B cell (primary cell): ENCODE results near the gene C1orf116. TPM values are rescaled to one million over a fixed set of nuclear protein-coding genes. Genes with fewer than 3 reads are reported as not detected.

Experiments used
- ATAC-seq: fragments of 200-7000 bp; cut with Tn5 transposase; one replicate; pipeline ENCODE4 v1.10.0; 2021; ENCODE audit warnings: low read depth, mild to moderate bottlenecking, moderate number of reproducible peaks, moderate library complexity
- CTCF ChIA-PET: fragments of 350-600 bp; sonication (Branson Sonifier 250); formaldehyde crosslinking; loops from one replicate; lab custom pipeline; 2021; ENCODE audit warnings: antibody characterized with exemption, inconsistent platforms; lab: Charles Lee
- POLR2A ChIA-PET: fragments of 350-600 bp; sonication (Branson Sonifier 250); formaldehyde crosslinking; loops from one replicate; lab custom pipeline; 2021; ENCODE audit warnings: antibody characterized with exemption; lab: Charles Lee
- DNase-seq: peaks from one replicate; pipeline ENCODE4 v3.0.0; 2013
- H2AFZ ChIP-seq: 2 replicates; pipeline ENCODE4 v1.6.1; 2012; ENCODE audit warnings: mild to moderate bottlenecking, low read depth, low read length; ENCODE audit not compliant: insufficient read depth, poor library complexity, severe bottlenecking
- H3K27ac ChIP-seq, 2 donors: 1 replicate in 1 of 2; 2 replicates in 1 of 2; pipeline ENCODE4 v1.5.1; 2012 to 2013; ENCODE audit warnings: low read length in 2 of 2, mild to moderate bottlenecking in 2 of 2, moderate library complexity in 1 of 2
- H3K27me3 ChIP-seq, 4 experiments: fragments of 200-600 bp in 1 of 4; sonication (generic) in 1 of 4; replicated peaks in 1 of 4; 1 replicate in 2 of 4; 2 replicates in 2 of 4; pipeline versions ENCODE4 v1.6.1 to v1.7.0; 2013 to 2016; ENCODE audit warnings: low read length in 3 of 4, mild to moderate bottlenecking in 2 of 4, mixed read lengths in 1 of 4, moderate library complexity in 1 of 4; ENCODE audit not compliant: insufficient read depth in 4 of 4, control insufficient read depth in 3 of 4; ENCODE audit errors: control extremely low read depth in 1 of 4
- H3K36me3 ChIP-seq, 2 experiments: replicated peaks in 1 of 2; 1 replicate in 1 of 2; 2 replicates in 1 of 2; pipeline versions ENCODE4 v1.6.1 to v1.7.1; 2013; ENCODE audit warnings: low read length in 1 of 2; ENCODE audit not compliant: insufficient read depth in 2 of 2, control insufficient read depth in 1 of 2; ENCODE audit errors: control extremely low read depth in 1 of 2, extremely low read depth in 1 of 2
- H3K4me1 ChIP-seq, 2 donors: fragments of 200-600 bp in 1 of 2; sonication (generic) in 1 of 2; 1 replicate in 1 of 2; 2 replicates in 1 of 2; pipeline versions ENCODE4 v1.5.1 to v1.6.1; 2013 to 2017; ENCODE audit warnings: low read length in 2 of 2; ENCODE audit not compliant: control insufficient read depth in 2 of 2, insufficient read depth in 2 of 2
- H3K4me2 ChIP-seq: replicated peaks from 2 replicates; pipeline ENCODE3; 2012; ENCODE audit warnings: mild to moderate bottlenecking, low read depth, low read length; ENCODE audit not compliant: poor library complexity, severe bottlenecking
- H3K4me3 ChIP-seq, 5 experiments: fragments of 200-600 bp in 1 of 5; sonication (generic) in 1 of 5; 1 replicate in 3 of 5; 2 replicates in 2 of 5; pipeline versions ENCODE4 v1.5.1 to v1.7.0; 2011 to 2016; ENCODE audit warnings: low read length in 4 of 5, mild to moderate bottlenecking in 4 of 5, low read depth in 2 of 5, control low read depth in 1 of 5, moderate library complexity in 1 of 5; ENCODE audit not compliant: insufficient read depth in 1 of 5; ENCODE audit errors: control extremely low read depth in 1 of 5, extremely low read depth in 1 of 5
- H3K79me2 ChIP-seq: fragments of 200-600 bp; sonication (generic); one replicate; pipeline ENCODE4 v1.6.0; 2016; ENCODE audit warnings: low read length; ENCODE audit not compliant: control insufficient read depth, insufficient read depth
- H3K9ac ChIP-seq: fragments of 200-600 bp; sonication (generic); 2 replicates; pipeline ENCODE4 v1.6.1; 2017; ENCODE audit warnings: mild to moderate bottlenecking, low read length, moderate library complexity
- H3K9me3 ChIP-seq, 3 donors: one replicate each; pipeline versions ENCODE4 v1.6.1 to v1.7.1; 2013; ENCODE audit warnings: low read length in 2 of 3; ENCODE audit not compliant: control insufficient read depth in 2 of 3, insufficient read depth in 1 of 3; ENCODE audit errors: control extremely low read depth in 1 of 3
- H4K20me1 ChIP-seq: 2 replicates; pipeline ENCODE4 v1.6.0; 2012; ENCODE audit warnings: mild to moderate bottlenecking, low read length; ENCODE audit not compliant: insufficient read depth, control insufficient read depth, poor library complexity, severe bottlenecking
- H3K27ac Mint-ChIP-seq: one replicate; pipeline ENCODE4 v1.8.0; 2021; ENCODE audit warnings: mixed read lengths
- H3K27me3 Mint-ChIP-seq: one replicate; pipeline ENCODE4 v1.8.0; 2021; ENCODE audit warnings: mixed read lengths
- H3K4me1 Mint-ChIP-seq: one replicate; pipeline ENCODE4 v1.8.0; 2021; ENCODE audit warnings: mixed read lengths
- H3K4me3 Mint-ChIP-seq: one replicate; pipeline ENCODE4 v1.8.0; 2021; ENCODE audit warnings: mixed read lengths
- H3K9me3 Mint-ChIP-seq: one replicate; pipeline ENCODE4 v1.8.0; 2022; ENCODE audit warnings: mixed read lengths; ENCODE audit not compliant: insufficient read depth
- EZH2 ChIP-seq: IDR thresholded peaks from 2 replicates; pipeline ENCODE4 v1.6.1; 2012; ENCODE audit warnings: borderline replicate concordance, low read depth, mild to moderate bottlenecking, moderate library complexity, low read length; ENCODE audit not compliant: insufficient read depth, poor library complexity, severe bottlenecking
- WGBS: methylation state at CpG from one replicate; pipeline ENCODE4 v1.1.5; 2013; ENCODE audit warnings: missing lambda C conversion rate; ENCODE audit not compliant: insufficient coverage; 5-methylcytosine and 5-hydroxymethylcytosine counted together
- intact Hi-C: fragments of 100-400 bp; cut with micrococcal nuclease; formaldehyde crosslinking; loops from one replicate; pipeline ENCODE4 v1.10.0; 2022
- polyA plus RNA-seq: library from polyadenylated mRNA; depleted of rRNA; stranded (reverse); fragments of >200 nt; gene quantifications from 2 replicates; pipeline ENCODE4 v1.2.3, GENCODE V29; 2012
- total RNA-seq, 2 donors: library from RNA; stranded (reverse); fragments of 120-200 nt in 1 of 2; gene quantifications; 1 replicate in 1 of 2; 2 replicates in 1 of 2; pipeline versions ENCODE4 v1.2.3 to v1.2.4, GENCODE V29; 2013 to 2022
- TF ChIP-seq, protein P1 (sequence below): fragments of 200-600 bp; IDR thresholded peaks from one replicate; pipeline ENCODE4 v1.8.0; 2022; ENCODE audit warnings: antibody characterized with exemption, mild to moderate bottlenecking

Gene C1orf116
- total and polyA plus RNA-seq, 2 donors (not counting 1 experiment from before 2014, with no cell fraction given), result 0.09 TPM; not detected in 1

DNA sequence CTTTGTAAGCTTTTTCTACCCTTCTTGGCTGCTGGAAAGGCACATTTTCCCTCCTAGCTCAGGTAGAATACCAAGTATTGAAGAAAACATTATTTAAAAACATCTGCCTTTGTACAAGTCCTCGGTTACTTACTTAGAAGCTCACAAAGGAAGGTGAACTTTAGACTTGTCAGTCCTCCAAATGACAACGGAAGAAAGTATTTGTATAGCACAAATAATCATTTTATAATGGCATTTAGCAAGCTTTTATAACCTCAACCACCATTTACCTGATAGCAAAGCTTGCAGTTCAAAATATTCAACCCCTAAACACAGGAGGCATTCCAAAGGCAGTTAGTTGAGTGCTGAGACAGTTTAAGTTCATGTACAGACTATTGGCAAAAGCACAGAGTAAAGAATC, 59.8 kb downstream of the C1orf116 start:
- ChIA-PET POLR2A (interaction anchor here (1.6 kb wide), 1 partner anchor 24 kb away, joined by 3 read pairs; no protein-coding TSS in a partner anchor), CTCF (interaction anchor here (0.9 to 8.4 kb wide), 6 partner anchors 9 to 246 kb away, joined by 3 to 77 read pairs (median 4); no protein-coding TSS in a partner anchor)
- H3K27me3 Mint-ChIP-seq, result no peaks in the 10 kb centered on the region
- Histone ChIP-seq H3K4me3 (no peak overlapping the region), H3K9ac (no peak overlapping the region), H3K9me3 (no peaks in the 10 kb centered on the region), H3K36me3 (no peaks in the 10 kb centered on the region), H3K27me3 (peaks cover 0 to 7% (median 0%) of the 10 kb centered on the region in 4 experiments), H3K27ac (no peak overlapping the region), H3K4me1 (peaks cover 0 to 1% of the 10 kb centered on the region in 2 donors), H2AFZ (no peak overlapping the region), H3K79me2 (no peaks in the 10 kb centered on the region), H3K4me2 (no peak overlapping the region), H4K20me1 (no peaks in the 10 kb centered on the region)
- no peak for ATAC-seq
- intact Hi-C loops, result no loop called here
- WGBS, result no CpG with 5 or more reads among the region's 2 CpGs
- no peak overlapping the region for H3K27ac Mint-ChIP-seq
- H3K4me1 Mint-ChIP-seq, result peaks cover 4% of the 10 kb centered on the region
- TF ChIP-seq, protein P1, sequence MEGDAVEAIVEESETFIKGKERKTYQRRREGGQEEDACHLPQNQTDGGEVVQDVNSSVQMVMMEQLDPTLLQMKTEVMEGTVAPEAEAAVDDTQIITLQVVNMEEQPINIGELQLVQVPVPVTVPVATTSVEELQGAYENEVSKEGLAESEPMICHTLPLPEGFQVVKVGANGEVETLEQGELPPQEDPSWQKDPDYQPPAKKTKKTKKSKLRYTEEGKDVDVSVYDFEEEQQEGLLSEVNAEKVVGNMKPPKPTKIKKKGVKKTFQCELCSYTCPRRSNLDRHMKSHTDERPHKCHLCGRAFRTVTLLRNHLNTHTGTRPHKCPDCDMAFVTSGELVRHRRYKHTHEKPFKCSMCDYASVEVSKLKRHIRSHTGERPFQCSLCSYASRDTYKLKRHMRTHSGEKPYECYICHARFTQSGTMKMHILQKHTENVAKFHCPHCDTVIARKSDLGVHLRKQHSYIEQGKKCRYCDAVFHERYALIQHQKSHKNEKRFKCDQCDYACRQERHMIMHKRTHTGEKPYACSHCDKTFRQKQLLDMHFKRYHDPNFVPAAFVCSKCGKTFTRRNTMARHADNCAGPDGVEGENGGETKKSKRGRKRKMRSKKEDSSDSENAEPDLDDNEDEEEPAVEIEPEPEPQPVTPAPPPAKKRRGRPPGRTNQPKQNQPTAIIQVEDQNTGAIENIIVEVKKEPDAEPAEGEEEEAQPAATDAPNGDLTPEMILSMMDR, result no peak
- TF ChIP-seq EZH2, result no peak
- H3K9me3 Mint-ChIP-seq, result no peaks in the 10 kb centered on the region
- DNase-seq, result no peak
- no peak overlapping the region for H3K4me3 Mint-ChIP-seq

DNA sequence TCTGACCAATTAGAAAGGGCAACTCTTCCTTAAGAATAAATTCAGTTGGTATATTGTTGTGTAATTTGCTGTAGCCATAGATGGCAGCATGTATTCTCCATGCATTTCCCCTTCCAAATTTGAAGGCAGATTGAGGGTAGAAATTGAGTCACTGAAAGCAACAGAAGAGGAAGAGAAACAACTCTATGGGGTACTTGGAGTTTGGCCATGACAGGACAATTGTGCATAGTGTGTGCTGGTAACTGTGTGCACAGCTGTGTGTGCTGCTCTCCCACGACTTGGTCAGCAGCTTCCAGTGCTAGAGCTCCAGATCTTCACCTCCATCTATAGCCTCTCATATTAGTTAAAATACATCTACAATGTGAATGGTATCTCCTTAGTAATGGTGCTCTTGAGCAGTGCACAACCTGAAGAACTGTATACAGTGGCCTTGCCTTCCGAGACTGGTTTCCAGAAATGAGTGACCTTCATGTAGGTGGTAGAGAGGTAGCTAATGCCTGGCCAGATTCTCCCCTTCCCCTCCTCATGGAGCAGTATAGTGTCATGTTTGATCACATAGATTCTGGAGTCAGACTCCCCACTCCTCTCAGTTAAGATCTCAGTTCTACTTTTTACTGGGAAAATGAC, 61.4 kb downstream of the C1orf116 start:
- Mint-ChIP-seq H3K27ac (no peak overlapping the region), H3K4me3 (no peak overlapping the region), H3K4me1 (peaks cover 14% of the 10 kb centered on the region), H3K27me3 (no peaks in the 10 kb centered on the region), H3K9me3 (no peaks in the 10 kb centered on the region)
- no peaks in the 10 kb centered on the region for H4K20me1 ChIP-seq
- ChIA-PET CTCF (interaction anchor here (1.0 to 8.4 kb wide), 5 partner anchors 10 to 307 kb away, joined by 3 to 77 read pairs (median 4); no protein-coding TSS in a partner anchor), POLR2A (interaction anchor here (1.6 kb wide), 1 partner anchor 22 kb away, joined by 3 read pairs; no protein-coding TSS in a partner anchor)
- no peak for TF ChIP-seq EZH2
- TF ChIP-seq, protein P1, result no peak
- H3K9me3 ChIP-seq, result no peaks in the 10 kb centered on the region
- no peak overlapping the region for H3K4me2 ChIP-seq
- intact Hi-C loops, result no loop called here
- peaks cover 8 to 11% of the 10 kb centered on the region in 2 donors for H3K4me1 ChIP-seq
- no peak overlapping the region for H2AFZ ChIP-seq
- WGBS, result no CpG with 5 or more reads among the region's 2 CpGs
- H3K4me3 ChIP-seq, result no peak overlapping the region
- no peak overlapping the region for H3K27ac ChIP-seq
- H3K36me3 ChIP-seq, result no peaks in the 10 kb centered on the region
- DNase-seq (no peak), ATAC-seq (no peak)
- peaks cover 0 to 7% (median 0%) of the 10 kb centered on the region in 4 experiments for H3K27me3 ChIP-seq
- no peak overlapping the region for H3K9ac ChIP-seq
- H3K79me2 ChIP-seq, result no peaks in the 10 kb centered on the region
